HG03354 (cell line): ENCODE data around the gene GLRX3.
"Not testable (repeated sequence)": the region's sequence is repeated elsewhere in the genome, so short reads cannot be mapped to it uniquely, and the experiment has no call there.

Source experiments
- ATAC-seq: cut with Tn5 transposase; IDR thresholded peaks from one replicate; pipeline ENCODE4 v1.9.1; 2021; ENCODE audit warnings: mild to moderate bottlenecking; ENCODE audit not compliant: unreplicated experiment, poor library complexity, severe bottlenecking

Gene GLRX3

GRCh38 chr10:130136226-130137089, at the start of gene GLRX3:
TSS of gene GLRX3 (plus strand) at chr10:130136391. CDS start at chr10:130136421, 30 bp downstream.
- ATAC-seq, result peak; percentile 91

GRCh38 chr10:130090565-130090964, 45.6 kb upstream of the GLRX3 start:
- not testable (repeated sequence) for ATAC-seq

GRCh38 chr10:130099344-130099743, 36.8 kb upstream of the GLRX3 start:
- ATAC-seq, result no peak

- no peak for ATAC-seq
These were observed 30.5 kb upstream of the GLRX3 start for GRCh38 chr10:130105724-130106123.

GRCh38 chr10:130108146-130108545, 28.0 kb upstream of the GLRX3 start:
- not testable (repeated sequence) for ATAC-seq

GRCh38 chr10:130108934-130109604, 27.1 kb upstream of the GLRX3 start:
- ATAC-seq, result no peak

GRCh38 chr10:130109796-130110245, 26.4 kb upstream of the GLRX3 start:
- no peak for ATAC-seq

GRCh38 chr10:130110246-130111112, 25.7 kb upstream of the GLRX3 start, which contains the start of gene C10orf143:
TSS of gene C10orf143 (minus strand) at chr10:130110830. CDS start at chr10:130110772, 58 bp downstream.
- peak; percentile 83 for ATAC-seq

- peak; percentile 90 for ATAC-seq
These were observed 24.9 kb upstream of the GLRX3 start for GRCh38 chr10:130111113-130111851.

GRCh38 chr10:130111852-130112180, 24.4 kb upstream of the GLRX3 start:
- no peak for ATAC-seq

GRCh38 chr10:130112821-130113220, 23.4 kb upstream of the GLRX3 start:
- ATAC-seq, result no peak

GRCh38 chr10:130116942-130117341, 19.2 kb upstream of the GLRX3 start:
- ATAC-seq, result not testable (repeated sequence)

- not testable (repeated sequence) for ATAC-seq
These were observed 18.7 kb upstream of the GLRX3 start for GRCh38 chr10:130117535-130117934.

- no peak for ATAC-seq
These were observed 14.6 kb upstream of the GLRX3 start for GRCh38 chr10:130121486-130122079.

GRCh38 chr10:130127364-130128061, 8.7 kb upstream of the GLRX3 start:
- ATAC-seq, result peak; percentile 98

GRCh38 chr10:130128062-130128781, 8.0 kb upstream of the GLRX3 start:
- no peak for ATAC-seq

- no peak for ATAC-seq
These were observed 7.3 kb upstream of the GLRX3 start for GRCh38 chr10:130128922-130129321.
